Activated T-helper 9 cell treated with anti-CD3 and anti-CD28 coated beads, Interleukin-2, amount 50 U/mL, for 16 hours (primary cell): ENCODE results near the gene KLHDC9.
A peak's percentile ranks its signal among the peaks of the same experiment; 100 is the strongest.

ENCODE experiments used
- DNase-seq: peaks from one replicate; pipeline ENCODE4 v3.0.0-alpha.2; 2020; ENCODE audit warnings: low read depth

Gene KLHDC9

DNA sequence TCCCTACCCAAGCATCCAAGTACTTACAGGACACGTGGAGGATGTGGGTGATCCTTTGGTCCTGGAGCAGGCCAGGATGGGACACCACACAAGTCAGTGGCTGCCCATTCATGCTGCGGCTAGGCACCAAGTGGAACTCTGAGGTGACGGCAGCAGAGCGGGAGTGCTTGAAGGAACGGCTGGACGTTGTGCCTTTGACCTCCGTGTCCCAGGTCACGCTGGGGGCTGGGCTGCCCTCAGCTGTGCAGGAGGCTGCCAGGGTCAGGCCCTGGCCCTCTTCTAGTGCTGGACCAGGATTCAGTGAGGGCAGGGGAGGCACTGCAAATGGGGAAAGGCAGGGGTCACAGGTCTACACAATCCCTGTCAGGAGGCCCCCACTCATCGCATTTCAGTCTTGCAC is 20.7 kb upstream of the KLHDC9 start:
- DNase-seq: no peak

DNA sequence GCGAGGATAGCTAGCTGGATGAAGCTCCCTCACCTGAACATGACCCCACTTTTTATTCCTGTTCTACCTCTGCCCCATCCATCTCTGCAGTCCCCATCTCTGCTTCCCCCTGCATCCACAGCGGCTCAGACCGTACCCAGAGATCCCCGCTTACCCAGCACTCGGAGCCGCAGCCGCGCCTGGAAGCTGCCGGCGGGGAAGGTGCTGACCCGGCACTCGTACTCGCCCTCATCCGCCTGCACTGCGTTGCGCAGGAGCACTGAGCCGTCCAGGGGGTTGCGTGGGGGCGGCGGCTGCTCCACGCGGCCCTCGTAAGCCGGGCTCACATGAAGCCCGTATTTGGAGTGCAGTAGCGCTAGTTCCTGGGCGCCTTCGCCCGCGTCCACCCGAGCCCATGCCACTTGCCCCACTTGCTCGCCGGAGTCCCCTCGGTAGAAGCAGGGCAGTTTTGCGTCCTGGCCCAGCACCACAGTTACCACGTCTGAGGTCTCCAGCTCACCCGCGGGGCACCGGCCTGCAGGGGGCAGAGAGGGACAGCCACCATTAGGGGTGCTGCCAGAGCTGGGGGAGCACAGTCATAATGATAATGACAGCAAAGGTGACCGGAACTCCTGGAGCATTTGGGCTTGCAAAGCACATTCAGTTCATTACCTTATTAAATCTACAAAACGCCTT is 18.6 kb upstream of the KLHDC9 start:
- no peak for DNase-seq

DNA sequence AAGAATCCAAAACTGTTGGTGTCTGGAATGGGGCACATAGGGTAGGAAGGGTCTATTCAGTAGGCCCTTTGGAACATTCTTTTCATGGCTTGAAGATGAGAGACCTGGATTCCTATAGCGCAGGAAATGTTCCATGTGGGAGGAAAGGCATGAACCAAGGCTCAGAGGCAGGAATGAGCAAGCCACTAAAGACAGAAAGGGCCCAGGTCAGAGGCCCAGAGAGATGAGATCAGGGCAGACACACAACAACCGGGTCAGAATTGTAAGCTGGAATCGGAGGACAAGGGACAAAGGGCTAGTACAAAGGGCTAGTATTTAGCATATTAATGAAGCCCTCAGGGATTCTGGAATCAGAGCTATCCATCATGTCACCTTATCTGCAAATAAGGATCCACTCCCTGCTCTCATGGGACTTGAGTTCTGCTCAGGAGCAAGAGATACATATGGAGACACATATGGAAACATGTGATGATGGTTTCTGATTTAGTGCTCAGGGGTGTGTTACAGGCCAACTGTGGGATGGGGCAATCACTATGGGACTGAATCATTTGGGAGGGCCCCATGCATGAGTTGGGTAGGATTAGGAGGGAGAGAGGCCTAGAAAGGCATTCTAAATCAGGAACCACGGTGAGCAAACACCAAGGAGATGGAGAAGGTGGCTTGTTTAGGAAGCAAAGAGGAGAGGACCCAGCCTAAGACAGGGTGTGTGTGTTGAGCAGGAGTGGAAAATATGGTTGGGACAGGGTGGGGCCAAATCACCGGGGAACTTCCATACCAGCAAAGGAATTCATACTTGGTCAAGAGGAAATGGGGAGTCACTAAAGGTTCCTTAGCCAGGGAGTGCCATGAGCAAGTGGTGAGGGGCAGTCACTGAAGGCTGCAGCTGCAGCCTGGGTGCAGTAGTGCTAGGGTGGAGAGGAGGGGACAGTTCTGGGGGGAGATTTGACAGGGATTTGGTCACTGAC is 17.4 kb upstream of the KLHDC9 start:
- no peak for DNase-seq

DNA sequence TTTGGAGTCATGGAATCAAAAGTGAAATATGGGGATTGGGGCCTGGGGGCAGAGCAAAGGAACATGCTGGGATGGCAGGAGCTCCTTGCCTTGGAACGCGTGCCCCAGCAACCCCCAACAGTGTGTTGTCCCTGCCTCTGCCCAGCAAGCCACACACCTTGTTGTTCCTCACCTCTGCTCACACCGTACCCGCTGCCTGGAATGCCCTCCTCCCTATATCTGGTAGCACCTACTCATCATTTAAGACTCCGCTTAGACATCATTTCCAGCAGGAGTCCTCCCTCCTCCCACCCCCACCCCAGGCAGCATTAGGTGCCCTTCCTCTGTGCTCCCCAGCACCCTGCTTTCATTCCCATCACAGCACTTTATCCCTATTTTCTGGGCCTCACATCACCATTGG is 16.6 kb upstream of the KLHDC9 start:
- DNase-seq: no peak

DNA sequence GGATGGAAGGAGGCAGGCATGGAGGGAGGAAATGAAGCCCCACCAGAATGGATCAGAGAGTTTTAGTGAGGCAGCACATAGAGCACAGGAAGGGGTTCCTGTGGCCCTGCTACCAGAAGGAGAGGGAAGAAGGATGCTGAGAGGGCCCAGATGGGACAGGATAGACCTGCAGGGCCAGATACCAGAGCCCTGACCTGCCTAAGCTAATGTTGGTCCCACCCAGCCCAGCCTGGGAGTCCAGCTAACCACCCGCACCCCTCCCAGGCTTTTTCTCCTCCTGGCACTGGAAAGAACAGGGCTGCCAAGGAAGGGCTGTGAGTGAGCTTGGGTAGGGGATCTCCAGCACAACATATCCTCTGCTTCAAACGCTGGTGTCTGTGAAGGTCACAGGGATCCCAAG is 15.7 kb upstream of the KLHDC9 start:
- DNase-seq: no peak

DNA sequence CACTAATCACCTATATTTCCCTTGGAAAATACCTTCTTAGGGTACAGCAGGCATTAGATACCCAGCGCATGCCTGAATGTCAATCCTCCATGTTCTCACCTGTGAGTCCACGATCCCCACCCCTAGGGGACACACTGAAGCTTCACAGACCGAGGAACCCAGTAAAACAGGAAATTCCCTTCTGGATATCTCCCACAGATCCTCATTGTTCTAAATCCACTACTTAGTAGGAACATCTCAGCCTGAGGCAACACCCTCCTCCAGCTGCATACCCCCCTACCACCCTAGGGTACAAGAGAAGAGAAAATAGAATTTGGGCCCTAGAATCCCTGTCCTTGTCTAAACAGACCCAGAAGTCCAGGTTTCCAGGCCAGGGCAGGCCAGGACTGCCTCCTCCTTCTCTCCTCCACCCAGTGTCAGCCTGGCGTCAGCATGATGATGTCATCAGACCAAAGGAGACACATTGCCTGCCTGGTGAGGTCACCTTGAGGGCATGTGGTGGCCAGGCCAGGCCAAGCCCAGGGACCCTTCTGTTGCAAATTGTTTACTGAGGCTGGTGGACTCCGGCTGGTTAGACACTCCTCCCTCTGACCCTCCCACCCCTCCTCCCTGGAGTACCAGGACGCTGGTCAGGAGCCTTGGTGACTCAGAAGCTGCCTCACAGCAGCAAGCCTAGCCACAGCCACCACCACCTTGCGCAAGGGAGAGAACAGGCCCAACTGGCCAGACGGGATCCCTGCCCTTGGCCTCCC is 15.0 kb upstream of the KLHDC9 start:
- DNase-seq: no peak

DNA sequence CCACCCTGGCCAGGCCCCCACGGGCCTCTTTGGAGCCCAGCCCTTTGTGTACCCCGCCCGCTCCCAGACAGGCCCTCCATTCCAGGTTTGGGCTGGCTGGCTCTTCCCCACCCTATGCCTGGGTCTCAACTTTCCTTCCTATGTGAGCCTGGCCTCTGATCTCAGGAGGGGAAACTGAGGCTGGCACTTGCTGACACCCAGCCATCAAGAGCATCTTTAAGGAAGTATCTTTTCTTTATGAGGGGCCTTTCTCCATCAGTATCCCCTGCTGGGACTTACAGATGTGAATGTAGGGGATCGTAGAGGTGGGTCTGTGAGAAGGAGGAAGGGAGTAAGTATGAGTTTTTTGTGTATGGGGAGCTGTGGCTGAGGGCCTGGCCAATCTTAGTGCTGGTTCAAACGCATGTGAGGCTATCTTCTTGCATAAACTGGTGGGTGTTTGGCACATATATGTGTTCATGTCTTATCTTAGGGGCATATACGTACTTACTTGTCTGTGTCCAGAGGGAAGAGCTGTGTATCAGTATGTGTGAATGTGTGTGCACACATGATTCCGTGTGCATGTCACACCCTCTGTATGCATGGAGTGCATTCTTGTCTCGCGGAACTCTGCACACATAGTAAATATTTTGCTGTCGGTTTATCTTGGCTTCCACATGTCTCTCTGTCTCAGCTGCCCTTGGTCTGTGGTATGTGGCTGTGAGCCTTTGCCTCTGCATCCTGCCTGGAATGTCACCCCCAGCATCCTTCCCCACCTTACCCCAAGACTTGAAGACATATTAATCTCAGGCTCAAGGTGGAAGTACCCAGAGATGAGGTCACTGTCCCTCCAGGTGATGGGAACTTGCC is 14.2 kb upstream of the KLHDC9 start:
- no peak for DNase-seq

DNA sequence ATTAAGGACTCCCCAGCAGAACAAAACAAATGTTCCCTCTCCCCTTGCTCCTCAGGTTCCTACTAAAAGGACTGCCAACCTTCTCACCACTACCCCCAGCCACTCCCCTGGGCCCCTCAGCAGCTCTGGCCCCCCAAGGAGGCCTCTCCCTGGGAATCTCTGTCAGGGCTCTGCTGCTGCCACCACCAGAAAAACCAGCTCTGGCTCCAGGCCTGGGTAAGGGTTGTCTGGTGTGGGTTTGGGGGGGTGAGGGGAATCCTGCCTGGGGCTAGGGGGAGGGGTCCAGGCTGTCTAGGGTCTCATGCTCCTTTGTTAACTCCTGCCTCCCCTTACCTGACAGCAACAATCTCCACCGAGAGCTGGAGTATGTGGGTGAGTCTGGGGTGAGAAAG is 13.6 kb upstream of the KLHDC9 start:
- DNase-seq: no peak

DNA sequence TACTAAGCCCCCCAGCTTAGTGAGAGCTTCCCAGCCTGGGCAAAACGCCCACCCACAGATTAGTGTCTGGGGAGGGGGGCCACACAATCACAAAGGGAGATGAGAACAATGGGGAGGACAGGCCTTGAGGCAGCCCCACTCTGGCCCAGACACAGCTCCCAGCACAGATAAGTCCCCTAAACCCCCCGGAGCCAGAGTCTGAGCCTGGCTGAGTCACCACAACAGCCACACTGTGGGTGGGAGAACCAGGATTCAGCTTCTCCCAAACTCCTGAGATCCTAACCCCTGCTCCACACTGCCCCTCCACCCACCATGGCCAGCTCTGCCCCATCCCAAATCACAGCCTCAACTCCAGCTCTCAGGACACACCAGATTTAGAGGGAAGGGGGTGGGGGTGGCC is 13.0 kb upstream of the KLHDC9 start:
- no peak for DNase-seq

DNA sequence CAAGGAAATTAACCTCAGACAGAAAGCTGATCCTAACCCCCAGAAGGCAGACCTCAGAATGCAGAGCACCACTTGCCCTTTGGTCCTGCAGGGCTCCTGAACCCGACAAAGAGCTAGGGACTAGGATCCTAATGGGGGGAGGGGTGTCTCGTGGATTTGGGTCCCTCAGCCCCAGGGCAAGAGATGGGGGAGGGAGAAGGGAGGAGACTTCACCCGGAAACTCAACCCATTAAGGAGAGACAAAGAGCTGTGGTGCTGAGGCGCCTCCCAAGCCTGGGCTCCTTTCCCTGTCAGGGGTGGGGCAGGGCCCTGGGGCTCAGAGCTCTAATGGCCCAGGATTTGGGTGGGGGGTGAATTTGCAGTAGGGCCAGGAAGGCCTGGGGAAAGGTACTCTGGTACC is 11.7 kb upstream of the KLHDC9 start:
- DNase-seq: no peak

DNA sequence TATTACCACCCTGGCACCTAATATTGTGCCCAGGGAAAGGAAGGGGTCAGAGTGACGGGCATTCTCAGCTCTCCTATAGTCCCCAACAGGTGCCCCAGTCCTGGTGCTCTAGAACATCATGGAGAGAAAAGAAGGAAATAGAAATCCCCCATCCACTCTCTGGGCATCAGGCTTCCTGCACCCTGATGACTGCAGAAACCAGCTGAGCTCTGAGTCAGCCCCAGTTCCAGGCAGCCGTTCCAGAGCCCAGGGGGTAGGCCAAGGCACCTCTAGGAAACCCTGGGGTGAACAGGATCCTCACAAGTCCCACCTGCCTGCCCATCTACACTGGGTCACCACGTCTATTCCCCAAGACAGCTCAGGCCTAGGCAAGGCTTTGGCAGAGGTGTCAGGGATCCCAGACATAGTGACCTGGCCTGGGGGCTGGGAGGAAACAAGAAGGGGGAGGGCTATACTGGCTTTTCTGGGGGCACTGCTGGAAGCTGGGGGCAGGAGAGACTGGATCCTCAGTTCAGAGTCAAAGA is 9.5 kb upstream of the KLHDC9 start:
- no peak for DNase-seq

DNA sequence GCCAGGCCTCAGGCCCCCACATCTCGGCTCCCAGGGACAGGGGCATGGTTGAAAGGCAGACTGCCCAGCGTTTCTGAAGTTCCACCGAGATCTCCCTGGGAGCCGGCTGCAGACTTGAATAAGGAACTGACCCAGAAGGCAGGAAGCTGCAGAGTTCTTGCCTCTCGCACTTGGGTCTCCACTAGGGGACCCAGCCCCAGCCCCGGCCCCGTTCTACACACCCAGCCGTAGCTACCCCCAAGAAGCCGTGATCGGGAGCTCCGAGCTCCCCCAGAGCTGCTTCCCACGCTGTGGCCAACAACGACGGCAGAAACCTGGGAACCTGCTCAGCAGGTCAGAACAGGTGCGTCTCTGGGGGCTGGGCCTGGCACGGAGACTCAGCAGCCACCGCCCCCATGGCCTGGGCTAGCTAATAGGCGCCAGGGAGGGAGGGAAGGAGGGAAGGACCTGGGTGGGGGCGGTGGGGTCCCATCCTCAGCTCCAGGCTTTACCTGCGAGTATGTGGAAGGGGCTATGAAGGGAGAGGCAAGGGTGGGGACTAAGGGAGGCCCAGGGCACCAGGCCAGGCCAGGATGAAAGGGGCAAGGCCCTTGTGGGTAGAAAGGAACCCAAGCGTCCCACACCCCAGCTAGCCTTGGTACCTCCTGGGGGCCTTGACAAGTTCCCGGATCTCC is 8.8 kb upstream of the KLHDC9 start, which contains the start of gene NECTIN4:
Gene NECTIN4, minus strand, starts transcription at position 308 of the 674 bp plus-strand sequence. Its CDS starts 262 bp downstream, at position 46.
- no peak for DNase-seq

DNA sequence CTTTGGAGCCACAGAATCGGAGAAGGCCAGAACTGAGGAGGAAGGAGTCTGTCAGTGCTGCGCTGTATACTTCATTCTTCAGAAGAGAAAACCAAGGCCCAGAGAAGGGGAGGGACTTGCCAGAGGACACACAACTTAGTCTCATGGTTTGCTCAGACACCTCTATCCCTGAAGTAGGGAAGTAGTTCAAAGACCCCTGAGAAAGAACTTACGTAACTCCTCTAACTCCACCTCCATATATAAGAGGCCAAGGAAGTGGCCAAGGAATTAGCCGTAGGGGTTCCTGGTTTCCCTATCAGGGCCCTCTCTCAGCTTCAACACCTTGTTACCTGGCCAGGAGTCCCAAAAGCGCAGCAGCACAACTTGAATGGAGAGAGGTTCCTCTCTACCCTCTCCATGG is 8.2 kb upstream of the KLHDC9 start:
- no peak for DNase-seq

DNA sequence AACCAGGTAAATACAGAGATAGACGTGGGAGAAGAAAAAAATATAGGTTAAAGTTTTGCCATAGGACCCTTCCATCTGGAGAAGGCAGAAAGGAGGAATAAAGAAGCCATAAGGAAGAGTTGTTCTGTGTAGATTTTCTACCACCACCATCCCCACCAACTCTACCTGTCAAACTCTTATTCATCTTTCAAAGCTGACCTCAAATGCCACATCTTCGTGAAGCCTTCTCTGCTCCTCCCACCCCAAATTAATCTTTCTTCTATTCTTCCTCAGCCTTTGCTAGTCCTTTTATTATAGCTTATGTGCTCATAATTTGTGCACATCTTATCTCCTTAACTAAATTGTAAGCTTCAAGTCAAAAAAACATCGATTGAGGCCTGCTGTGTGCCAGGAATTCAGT is 7.5 kb upstream of the KLHDC9 start:
- no peak for DNase-seq

DNA sequence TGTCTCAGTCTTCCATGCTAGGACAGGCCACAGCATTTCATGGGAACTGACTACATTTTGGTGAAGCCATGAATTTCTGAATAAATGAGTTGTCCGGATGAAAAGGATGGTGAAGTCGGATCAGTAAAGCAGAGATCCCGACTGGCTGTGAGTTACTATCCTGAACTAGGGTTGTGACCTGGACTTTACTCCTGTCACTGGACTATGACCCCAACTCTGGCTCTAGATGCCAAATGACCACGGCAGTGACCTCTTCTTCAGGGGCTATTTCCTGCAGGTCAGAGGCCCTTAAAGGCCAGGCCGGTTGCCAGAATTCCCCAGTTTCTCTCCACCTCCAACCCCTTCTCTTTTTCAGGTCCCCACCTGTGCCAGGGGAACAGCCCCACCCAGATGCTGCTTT is 7.1 kb upstream of the KLHDC9 start:
- no peak for DNase-seq

DNA sequence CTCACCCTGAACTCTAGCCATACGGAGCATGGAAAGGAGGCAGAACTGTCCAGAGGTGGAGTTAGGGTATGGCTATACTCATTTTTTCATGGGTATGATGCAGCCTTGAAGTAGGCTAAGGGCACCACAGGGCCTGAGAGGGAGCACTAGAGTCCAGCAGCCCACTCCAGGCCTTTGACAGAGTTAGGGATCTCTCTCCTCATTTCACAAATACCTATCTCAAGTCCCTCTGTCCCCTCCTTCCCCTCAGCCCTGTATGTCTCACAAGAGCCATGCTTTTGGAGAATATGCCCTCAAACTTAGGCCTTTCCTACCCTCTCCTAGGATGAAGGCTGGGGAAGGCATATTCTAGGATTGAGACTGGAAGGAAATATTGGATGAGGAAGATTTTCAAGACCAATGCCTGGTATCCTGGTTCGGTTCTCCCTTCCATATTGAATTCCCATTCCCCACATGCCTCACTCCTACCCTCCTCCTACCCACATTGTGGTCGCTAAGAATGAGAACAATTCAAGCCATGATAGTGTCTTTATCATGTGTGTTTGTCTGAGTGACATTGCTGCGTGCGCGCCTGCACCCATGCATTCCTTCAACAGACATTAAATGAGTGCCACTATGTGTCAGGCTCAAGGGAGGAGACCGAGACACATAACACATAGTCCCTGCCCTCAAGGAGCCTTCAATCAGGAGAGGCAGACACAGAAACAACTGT is 6.2 kb upstream of the KLHDC9 start:
- DNase-seq: no peak

DNA sequence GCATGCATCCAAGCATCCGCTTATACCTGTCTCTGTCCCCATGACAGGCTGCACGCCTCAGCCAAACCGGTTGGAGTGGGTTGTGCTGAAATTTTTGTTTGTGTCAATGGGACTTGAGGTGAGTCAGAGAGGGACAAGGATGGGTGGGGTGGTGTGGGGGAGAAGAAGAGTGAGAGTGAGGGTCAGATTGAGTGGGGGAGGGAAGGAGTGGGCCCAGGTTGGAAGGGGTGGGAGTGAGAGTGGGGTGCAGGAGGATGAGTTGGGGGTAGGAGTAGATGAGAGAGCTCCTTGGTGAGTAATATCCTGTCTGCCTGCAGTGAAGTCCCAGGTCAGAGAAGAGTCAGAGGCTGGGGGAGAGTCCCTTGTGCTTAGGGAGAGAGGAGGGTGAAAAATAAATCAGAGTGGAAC is 5.5 kb upstream of the KLHDC9 start:
- peak; percentile 26 for DNase-seq

DNA sequence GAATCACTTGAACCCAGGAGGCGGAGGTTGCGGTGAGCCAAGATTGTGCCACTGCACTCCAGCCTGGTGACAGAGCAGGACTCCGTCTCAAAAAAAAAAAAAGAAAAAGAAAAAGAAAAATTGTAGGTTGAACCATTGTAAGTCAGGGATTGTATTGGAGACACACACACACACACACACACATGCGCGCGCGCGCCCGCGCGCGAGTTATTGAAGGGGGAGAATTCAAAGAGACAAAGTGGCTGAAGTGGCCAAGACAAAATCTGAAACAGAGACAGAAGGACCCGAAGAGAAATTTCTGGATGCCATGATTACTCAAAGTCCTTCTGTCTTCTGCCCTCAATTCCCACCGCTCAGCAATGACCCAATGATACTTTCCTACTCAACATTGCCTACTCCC is 3.7 kb upstream of the KLHDC9 start:
- DNase-seq: no peak

DNA sequence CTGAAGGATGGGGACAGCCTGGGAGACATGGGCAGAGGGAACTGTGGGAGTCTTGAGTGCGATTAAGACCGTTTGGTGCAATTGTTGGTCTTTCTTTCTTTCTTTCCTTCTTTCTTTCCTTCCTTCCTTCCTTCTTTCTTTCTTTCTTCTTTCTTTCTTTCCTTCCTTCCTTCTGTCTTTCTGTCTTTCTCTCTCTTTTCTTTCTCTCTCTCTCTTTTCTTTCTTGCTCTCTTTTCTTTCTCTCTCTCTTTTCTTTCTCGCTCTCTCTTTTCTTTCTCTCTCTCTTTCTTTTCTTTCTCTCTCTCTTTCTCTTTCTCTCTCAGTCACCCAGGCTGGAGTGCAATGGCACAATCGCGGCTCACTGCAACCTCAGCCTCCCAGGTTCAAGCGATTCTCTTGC is 2.9 kb upstream of the KLHDC9 start:
- DNase-seq: no peak

DNA sequence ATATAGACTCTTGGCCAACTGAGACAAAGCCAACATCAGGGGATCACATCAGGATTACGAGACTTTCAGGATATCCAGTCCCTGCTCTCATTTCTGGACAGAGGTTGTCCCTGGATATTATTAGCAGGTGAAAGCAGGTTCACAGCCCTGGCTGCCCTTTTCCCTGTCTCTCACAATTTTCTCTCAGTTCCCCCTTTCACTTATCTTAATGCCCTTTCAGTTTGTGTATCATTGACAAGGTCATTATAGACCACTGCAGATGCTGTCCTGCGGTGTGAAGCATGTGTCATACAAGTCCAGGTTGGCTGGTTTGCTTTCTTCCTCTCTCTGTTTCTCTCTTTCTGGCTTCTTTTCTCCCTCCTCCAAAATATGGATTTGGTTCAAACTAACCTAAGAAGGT is 2.1 kb upstream of the KLHDC9 start:
- DNase-seq: no peak
